OCI-LY3 (cell line): Measurements from ENCODE around the gene PYM1.
"Not testable (repeated sequence)": the region's sequence is repeated elsewhere in the genome, so short reads cannot be mapped to it uniquely, and the experiment has no call there.

Source experiments
- H2AFZ ChIP-seq: fragments of 200-600, 300-600 bp; shearing (Covaris generic); 2 replicates; pipeline ENCODE4 v1.6.0; 2014; ENCODE audit warnings: antibody characterized with exemption, low read depth, low read length
- H3K27ac ChIP-seq: fragments of 200-600, 300-600 bp; sonication (generic); 2 replicates; pipeline ENCODE4 v1.5.1; 2014; ENCODE audit warnings: mild to moderate bottlenecking, low read length, moderate library complexity, mixed read lengths
- H3K27me3 ChIP-seq: fragments of 200-600, 300-600 bp; sonication (generic); 2 replicates; pipeline ENCODE4 v1.6.1; 2014; ENCODE audit warnings: low read depth, low read length, mixed read lengths
- H3K36me3 ChIP-seq: fragments of 200-600, 300-600 bp; sonication (generic); replicated peaks from 2 replicates; pipeline ENCODE3; 2014; ENCODE audit warnings: low read depth, low read length, mixed read lengths
- H3K4me1 ChIP-seq: fragments of 300-600, 200-600 bp; sonication (generic); 2 replicates; pipeline ENCODE4 v1.6.1; 2014; ENCODE audit warnings: low read length, mixed read lengths
- H3K4me2 ChIP-seq: fragments of 200-600, 300-600 bp; sonication (generic); 2 replicates; pipeline ENCODE4 v1.6.1; 2014; ENCODE audit warnings: low read length, mixed read lengths
- H3K4me3 ChIP-seq: fragments of 300-600, 200-600 bp; sonication (generic); 2 replicates; pipeline ENCODE4 v1.5.1; 2014; ENCODE audit warnings: antibody characterized with exemption, mild to moderate bottlenecking, low read length, moderate library complexity
- H3K79me2 ChIP-seq: fragments of 300-600, 200-600 bp; shearing (Covaris generic); 2 replicates; pipeline ENCODE4 v1.6.1; 2014; ENCODE audit warnings: mild to moderate bottlenecking, low read length, mixed read lengths
- H3K9ac ChIP-seq: fragments of 300-600, 200-600 bp; shearing (Covaris generic); 2 replicates; pipeline ENCODE4 v1.6.0; 2014; ENCODE audit warnings: mild to moderate bottlenecking, low read length, moderate library complexity
- H3K9me3 ChIP-seq: fragments of 200-600, 300-600 bp; shearing (Covaris generic); 2 replicates; pipeline ENCODE4 v1.6.1; 2014; ENCODE audit warnings: low read length, mixed read lengths; ENCODE audit not compliant: insufficient read depth
- H4K20me1 ChIP-seq: fragments of 200-600, 300-600 bp; sonication (generic); 2 replicates; pipeline ENCODE4 v1.6.1; 2016; ENCODE audit warnings: low read length, mixed read lengths; ENCODE audit not compliant: insufficient read depth
- CTCF ChIP-seq: fragments of 200-600, 300-600 bp; sonication (generic); IDR thresholded peaks from 2 replicates; pipeline ENCODE4 v1.5.1; 2014; ENCODE audit warnings: antibody characterized with exemption, low read length, low read depth
- EZH2phosphoT487 ChIP-seq: fragments of 200-600 bp; shearing (Covaris generic); IDR thresholded peaks from 2 replicates; pipeline ENCODE4 v1.6.1; 2018; ENCODE audit warnings: antibody characterized with exemption, mixed run types, low read depth

Gene PYM1

GRCh38 chr12:55922126-55922525 is 5.6 kb downstream of the PYM1 start:
- no peak for TF ChIP-seq CTCF
- TF ChIP-seq EZH2phosphoT487, result no peak
- Histone ChIP-seq H2AFZ (no peak overlapping the region), H4K20me1 (no peaks in the 10 kb centered on the region; the same call in 1 of the 2 replicates), H3K27ac (no peak overlapping the region), H3K36me3 (peaks cover 9% of the 10 kb centered on the region), H3K4me3 (no peak overlapping the region), H3K9ac (no peak overlapping the region), H3K4me1 (peaks cover 11% of the 10 kb centered on the region), H3K9me3 (no peaks in the 10 kb centered on the region), H3K27me3 (no peaks in the 10 kb centered on the region), H3K79me2 (peaks cover 88% of the 10 kb centered on the region), H3K4me2 (no peak overlapping the region)

GRCh38 chr12:55919032-55919431 is 8.7 kb downstream of the PYM1 start:
- H3K4me2 ChIP-seq, H3K4me3 ChIP-seq, H3K27ac ChIP-seq, H3K27me3 ChIP-seq, H3K9ac ChIP-seq, H2AFZ ChIP-seq, H4K20me1 ChIP-seq, H3K9me3 ChIP-seq, H3K4me1 ChIP-seq, H3K36me3 ChIP-seq: not testable (repeated sequence)
- H3K79me2 ChIP-seq, result peaks cover 84% of the 10 kb centered on the region

GRCh38 chr12:55915482-55915859 is 12.2 kb downstream of the PYM1 start:
- H3K79me2 ChIP-seq, result peaks cover 64% of the 10 kb centered on the region
- H3K9ac ChIP-seq, result no peak overlapping the region
- no peak overlapping the region for H3K4me3 ChIP-seq
- no peak overlapping the region for H3K4me2 ChIP-seq
- H4K20me1 ChIP-seq, result no peaks in the 10 kb centered on the region
- no peaks in the 10 kb centered on the region for H3K9me3 ChIP-seq
- H3K27ac ChIP-seq, result no peak overlapping the region
- peaks cover 17% of the 10 kb centered on the region for H3K36me3 ChIP-seq
- no peak for TF ChIP-seq CTCF
- TF ChIP-seq EZH2phosphoT487, result no peak
- H3K4me1 ChIP-seq, result peaks cover 6% of the 10 kb centered on the region
- no peaks in the 10 kb centered on the region for H3K27me3 ChIP-seq
- H2AFZ ChIP-seq, result no peak overlapping the region

- peaks cover 41% of the 10 kb centered on the region for H3K79me2 ChIP-seq
- no peaks in the 10 kb centered on the region for H3K27me3 ChIP-seq
Measured at GRCh38 chr12:55912908-55913307, 14.8 kb downstream of the PYM1 start.

More at GRCh38 chr12:55912908-55913307, 14.8 kb downstream of the PYM1 start:
- Histone ChIP-seq H4K20me1 (no peaks in the 10 kb centered on the region), H3K27ac (no peak overlapping the region), H3K4me2 (no peak overlapping the region), H3K4me3 (no peak overlapping the region), H3K4me1 (peaks cover 6% of the 10 kb centered on the region), H3K36me3 (peaks cover 17% of the 10 kb centered on the region), H3K9ac (no peak overlapping the region), H3K9me3 (no peaks in the 10 kb centered on the region), H2AFZ (no peak overlapping the region)
- TF ChIP-seq EZH2phosphoT487 (no peak), CTCF (no peak)
